Esophagus muscularis mucosa (tissue), 3 donors: ENCODE data around the gene PSMB1.

Source experiments
- CTCF ChIP-seq, 3 experiments: fragments of 200-600 bp in 2 of 3; fragments of 450-650 bp in 1 of 3; sonication (generic) in 2 of 3; IDR thresholded peaks; one replicate each; pipeline ENCODE4 v1.5.1; 2017 to 2019; ENCODE audit warnings: antibody characterized with exemption in 3 of 3, mild to moderate bottlenecking in 2 of 3, moderate library complexity in 1 of 3
- POLR2A ChIP-seq: fragments of 450-650 bp; IDR thresholded peaks from one replicate; pipeline ENCODE4 v1.6.1; 2017; ENCODE audit warnings: antibody characterized with exemption, moderate library complexity, mild to moderate bottlenecking, low read depth
- POLR2AphosphoS5 ChIP-seq, 2 donors: sonication (generic); formaldehyde crosslinking; IDR thresholded peaks; one replicate each; pipeline ENCODE4 v1.6.1; 2017; ENCODE audit warnings: antibody characterized with exemption in 2 of 2

GRCh38 chr6:170510631-170511030 is 42.5 kb downstream of the PSMB1 start:
- TF ChIP-seq POLR2AphosphoS5 (IDR thresholded peaks at IDR 0.05) (no peak), POLR2A (no peak), CTCF (IDR thresholded peaks at IDR 0.05) (no peak)
